IMR-90 (cell line): ENCODE results near the gene DUSP28. TPM values are rescaled to one million over a fixed set of nuclear protein-coding genes. Genes with fewer than 3 reads are reported as not detected.
A peak's percentile ranks its signal among the peaks of the same experiment; 100 is the strongest.

ENCODE experiments used
- ATAC-seq: fragments of 200-7000 bp; cut with Tn5 transposase; 2 replicates; pipeline ENCODE4 v1.9.1; 2020; ENCODE audit warnings: low read depth, mild to moderate bottlenecking, moderate library complexity
- BruUV-seq: library from RNA; stranded (reverse); fragments of 400-500 nt; replicated peaks from 2 replicates; lab custom pipeline; 2021; lab: Mats Ljungman, UMichigan
- CTCF ChIA-PET: fragments of 300-600 bp; formaldehyde crosslinking; extraction: SDS; loops from one replicate; lab custom pipeline; 2021; ENCODE audit warnings: antibody characterized with exemption; lab: Yijun Ruan, JAX
- POLR2A ChIA-PET: fragments of 300-600 bp; sonication (Branson Sonifier 250); formaldehyde crosslinking; loops from one replicate; lab custom pipeline; 2022; ENCODE audit warnings: antibody characterized with exemption; ENCODE audit not compliant: unreplicated experiment; lab: Charles Lee
- DNase-seq: peaks from one replicate; pipeline ENCODE4 v3.0.0; 2013
- H2AFZ ChIP-seq: replicated peaks from 2 replicates; pipeline ENCODE3; 2013; ENCODE audit warnings: low read length, mild to moderate bottlenecking; ENCODE audit not compliant: poor library complexity
- H2AK5ac ChIP-seq: 2 replicates; pipeline ENCODE4 v1.6.1; 2013; ENCODE audit warnings: low read depth, low read length, inconsistent platforms
- H2AK9ac ChIP-seq: replicated peaks from 2 replicates; pipeline ENCODE3; 2013; ENCODE audit warnings: mild to moderate bottlenecking, low read depth, low read length, moderate library complexity; ENCODE audit not compliant: poor library complexity
- H2BK120ac ChIP-seq: 2 replicates; pipeline ENCODE4 v1.6.1; 2013; ENCODE audit warnings: low read depth, low read length, inconsistent platforms
- H2BK15ac ChIP-seq: 3 replicates; pipeline ENCODE4 v1.6.1; 2013; ENCODE audit warnings: low read depth, low read length, inconsistent platforms
- H2BK20ac ChIP-seq: 2 replicates; pipeline ENCODE4 v1.6.1; 2013; ENCODE audit warnings: low read depth, mild to moderate bottlenecking, inconsistent platforms, low read length, moderate library complexity
- H2BK5ac ChIP-seq: 2 replicates; pipeline ENCODE4 v1.6.1; 2013; ENCODE audit warnings: mild to moderate bottlenecking, low read depth, low read length, inconsistent platforms; ENCODE audit not compliant: poor library complexity, severe bottlenecking
- H3K14ac ChIP-seq: replicated peaks from 2 replicates; pipeline ENCODE4 v1.6.1; 2013; ENCODE audit warnings: low read depth, low read length, inconsistent platforms
- H3K18ac ChIP-seq: 2 replicates; pipeline ENCODE4 v1.6.1; 2013; ENCODE audit warnings: low read depth, low read length, control low read depth
- H3K23ac ChIP-seq: 2 replicates; pipeline ENCODE4 v1.6.1; 2013; ENCODE audit warnings: low read depth, low read length, inconsistent platforms
- H3K27ac ChIP-seq: 2 replicates; pipeline ENCODE4 v1.5.1; 2013; ENCODE audit warnings: mild to moderate bottlenecking, control low read depth, low read length; ENCODE audit not compliant: insufficient read depth
- H3K27me3 ChIP-seq: 2 replicates; pipeline ENCODE4 v1.6.1; 2013; ENCODE audit warnings: low read length; ENCODE audit not compliant: control insufficient read depth, insufficient read depth
- H3K36me3 ChIP-seq: 2 replicates; pipeline ENCODE4 v1.6.1; 2013; ENCODE audit warnings: low read length, mixed read lengths; ENCODE audit not compliant: control insufficient read depth, insufficient read depth
- H3K4ac ChIP-seq: 2 replicates; pipeline ENCODE4 v1.6.1; 2013; ENCODE audit warnings: low read depth, low read length, inconsistent platforms
- H3K4me1 ChIP-seq: 2 replicates; pipeline ENCODE4 v1.6.1; 2013; ENCODE audit warnings: low read length, mixed read lengths; ENCODE audit not compliant: control insufficient read depth, insufficient read depth
- H3K4me2 ChIP-seq: 2 replicates; pipeline ENCODE4 v1.6.1; 2013; ENCODE audit warnings: low read depth, mild to moderate bottlenecking, control low read depth, low read length, moderate library complexity
- H3K4me3 ChIP-seq: 2 replicates; pipeline ENCODE4 v1.5.1; 2013; ENCODE audit warnings: low read depth, mild to moderate bottlenecking, control low read depth, low read length, moderate library complexity; ENCODE audit not compliant: insufficient read depth
- H3K56ac ChIP-seq: 2 replicates; pipeline ENCODE4 v1.6.1; 2013; ENCODE audit warnings: low read length, inconsistent platforms; ENCODE audit not compliant: insufficient read depth; ENCODE audit errors: extremely low read depth
- H3K79me1 ChIP-seq, 2 experiments: 2 replicates each; pipeline ENCODE4 v1.6.1; 2013; ENCODE audit warnings: low read length in 2 of 2, inconsistent platforms in 1 of 2, low read depth in 1 of 2
- H3K9ac ChIP-seq: 2 replicates; pipeline ENCODE4 v1.6.1; 2013; ENCODE audit warnings: low read depth, low read length, control low read depth
- H3K9me1 ChIP-seq: 2 replicates; pipeline ENCODE4 v1.6.1; 2013; ENCODE audit warnings: low read length, inconsistent platforms; ENCODE audit not compliant: insufficient read depth
- H3K9me3 ChIP-seq: 2 replicates; pipeline ENCODE4 v1.6.1; 2013; ENCODE audit warnings: low read length; ENCODE audit not compliant: control insufficient read depth, insufficient read depth
- H4K20me1 ChIP-seq: 2 replicates; pipeline ENCODE4 v1.6.1; 2013; ENCODE audit warnings: low read length, inconsistent platforms; ENCODE audit not compliant: insufficient read depth
- H4K5ac ChIP-seq: 2 replicates; pipeline ENCODE4 v1.6.1; 2013; ENCODE audit warnings: mild to moderate bottlenecking, low read depth, low read length, control low read depth
- H4K8ac ChIP-seq, 2 experiments: 2 replicates each; pipeline ENCODE4 v1.6.1; 2013; ENCODE audit warnings: low read depth in 2 of 2, low read length in 2 of 2, control low read depth in 1 of 2, inconsistent platforms in 1 of 2
- H4K91ac ChIP-seq: 2 replicates; pipeline ENCODE4 v1.6.1; 2013; ENCODE audit warnings: low read depth, low read length, inconsistent platforms; ENCODE audit not compliant: insufficient read depth
- CEBPB ChIP-seq: IDR thresholded peaks from 2 replicates; pipeline ENCODE4 v1.6.1; 2012; ENCODE audit warnings: low read depth, low read length, improper control_type of control experiment
- CTCF ChIP-seq: conservative IDR thresholded peaks from 2 replicates; pipeline ENCODE4 v1.5.1; 2012; ENCODE audit warnings: mild to moderate bottlenecking, low read depth, low read length, improper control_type of control experiment
- MAZ ChIP-seq: IDR thresholded peaks from 2 replicates; pipeline ENCODE4 v1.6.1; 2012; ENCODE audit warnings: low read depth, mild to moderate bottlenecking, low read length, improper control_type of control experiment, moderate library complexity, borderline replicate concordance
- MXI1 ChIP-seq: IDR thresholded peaks from 2 replicates; pipeline ENCODE4 v1.6.1; 2012; ENCODE audit warnings: low read depth, mild to moderate bottlenecking, low read length, moderate library complexity, borderline replicate concordance
- POLR2A ChIP-seq: IDR thresholded peaks from 2 replicates; pipeline ENCODE4 v1.6.1; 2012; ENCODE audit warnings: mild to moderate bottlenecking, low read depth, low read length
- USF2 ChIP-seq: fragments of 150-350 bp; IDR thresholded peaks from 2 replicates; pipeline ENCODE4 v1.6.1; 2017; ENCODE audit warnings: mild to moderate bottlenecking, antibody characterized with exemption, low read length, low read depth
- WGBS, 2 experiments: methylation state at CpG; one replicate each; pipeline versions ENCODE4 v1.1.5 to v1.1.7; 2013; ENCODE audit warnings: missing lambda C conversion rate in 2 of 2; ENCODE audit not compliant: insufficient read length in 1 of 2; ENCODE audit errors: extremely low coverage in 2 of 2; 5-methylcytosine and 5-hydroxymethylcytosine counted together
- dilution Hi-C: fragments of 300-500 bp; cut with HindIII; formaldehyde crosslinking; loops from one replicate; pipeline ENCODE4 v1.14.3; 2018; ENCODE audit warnings: low sequenced_read_pairs; ENCODE audit not compliant: unreplicated experiment
- in situ Hi-C: fragments of 300-500 bp; cut with MboI; formaldehyde crosslinking; loops from 3 replicates; pipeline ENCODE4 v1.14.3; 2019; ENCODE audit warnings: low sequenced_read_pairs, inconsistent platforms, mixed read lengths
- intact Hi-C: fragments of 100-400 bp; cut with micrococcal nuclease; formaldehyde crosslinking; loops from 2 replicates; pipeline ENCODE4 v1.10.0; 2022
- polyA plus RNA-seq, 3 experiments: library from polyadenylated mRNA; depleted of rRNA; stranded (reverse); fragments of >200 nt; gene quantifications; 2 replicates each; pipeline ENCODE4 v1.2.3, GENCODE V29; 2012; ENCODE audit warnings: low replicate concordance in 1 of 3
- total RNA-seq: library from RNA; depleted of rRNA; stranded (reverse); fragments of >200 nt; gene quantifications from 2 replicates; pipeline ENCODE4 v1.2.3, GENCODE V29; 2012

DUSP28 gene
- total and polyA plus RNA-seq, 2 of the 4 experiments (the other 2 are of a cell fraction): 1.1 to 3.3 TPM

GRCh38 chr2:240588669-240589068 lies 28.5 kb downstream of the DUSP28 start:
- H2AFZ ChIP-seq: no peak overlapping the region
- TF ChIP-seq MAZ: no peak
- no peak for TF ChIP-seq POLR2A
- TF ChIP-seq CEBPB: no peak
- no peak for TF ChIP-seq USF2
- no peak for TF ChIP-seq CTCF
- no peak for TF ChIP-seq MXI1
- no peak overlapping the region for H3K23ac ChIP-seq
- peaks cover 20% of the 10 kb centered on the region for H3K36me3 ChIP-seq
- no peak overlapping the region for H3K4me3 ChIP-seq
- H4K5ac ChIP-seq: no peak overlapping the region
- peaks cover 19% of the 10 kb centered on the region; the same call in 1 of the 2 replicates for H3K9me1 ChIP-seq
- ChIA-PET CTCF (no interaction called here), POLR2A (no interaction called here)
- in situ Hi-C loops: no loop called here
- H2BK15ac ChIP-seq: no peak overlapping the region
- ATAC-seq (no peak), DNase-seq (no peak)
- no peak overlapping the region for H3K18ac ChIP-seq
- H4K8ac ChIP-seq: no peak overlapping the region
- H2AK9ac ChIP-seq: peak overlapping the region; percentile 19
- H3K4me1 ChIP-seq: peaks cover 15% of the 10 kb centered on the region
- no peaks in the 10 kb centered on the region for H3K9me3 ChIP-seq
- H4K20me1 ChIP-seq: peaks cover 10% of the 10 kb centered on the region
- H2BK5ac ChIP-seq: no peak overlapping the region
- H2BK20ac ChIP-seq: no peak overlapping the region
- no peak overlapping the region for H3K4ac ChIP-seq
- no peaks in the 10 kb centered on the region for H3K27me3 ChIP-seq
- peaks cover 25 to 64% of the 10 kb centered on the region in 2 experiments for H3K79me1 ChIP-seq
- H3K27ac ChIP-seq: no peak overlapping the region
- H3K14ac ChIP-seq: no peak overlapping the region
- no peak overlapping the region for H3K9ac ChIP-seq
- intact Hi-C loops: no loop called here
- dilution Hi-C loops: no loop called here
- H2BK120ac ChIP-seq: no peak overlapping the region
- no TSS peak for BruUV-seq
- WGBS, 2 experiments: 81% methylated on average over 3 of the region's 4 CpGs; no CpG with 5 or more reads in 1 of the 2 experiments
- H4K91ac ChIP-seq: no peak overlapping the region
- no peak overlapping the region for H3K4me2 ChIP-seq
- H2AK5ac ChIP-seq: no peak overlapping the region
- no peak overlapping the region for H3K56ac ChIP-seq
